ENCODE data around the gene SEPTIN5.
"Not testable (repeated sequence)": the region's sequence is repeated elsewhere in the genome, so short reads cannot be mapped to it uniquely, and the experiment has no call there.

SEPTIN5 gene

GRCh38 chr22:19721330-19722177 is 7.3 kb downstream of the SEPTIN5 start:
- no peak for DNase-seq

- DNase-seq, result no peak
These were observed 8.1 kb downstream of the SEPTIN5 start for GRCh38 chr22:19722178-19722981.

- DNase-seq, result no peak
These were observed 8.6 kb downstream of the SEPTIN5 start for GRCh38 chr22:19722982-19723231.

- no peak for DNase-seq
These were observed 9.1 kb downstream of the SEPTIN5 start, which contains the start of gene GP1BB for GRCh38 chr22:19723232-19723982. Gene GP1BB, plus strand, starts transcription at chr22:19723539. Its CDS starts 31 bp downstream, at chr22:19723570.

GRCh38 chr22:19723983-19724827 is 9.9 kb downstream of the SEPTIN5 start:
- DNase-seq, result no peak

GRCh38 chr22:19724927-19725661 is 10.8 kb downstream of the SEPTIN5 start:
- DNase-seq, result no peak

GRCh38 chr22:19726064-19726788 is 11.9 kb downstream of the SEPTIN5 start:
- DNase-seq, result not testable (repeated sequence)

- DNase-seq, result no peak
These were observed 13.2 kb downstream of the SEPTIN5 start for GRCh38 chr22:19727310-19728150.

- no peak for DNase-seq
These were observed 14.0 kb downstream of the SEPTIN5 start for GRCh38 chr22:19728271-19728670.

- DNase-seq, result no peak
These were observed 14.5 kb downstream of the SEPTIN5 start for GRCh38 chr22:19728836-19729235.

- DNase-seq, result no peak
These were observed 15.2 kb downstream of the SEPTIN5 start for GRCh38 chr22:19729507-19729906.

- no peak for DNase-seq
These were observed 15.9 kb downstream of the SEPTIN5 start for GRCh38 chr22:19730198-19730597.

- peak; percentile 84 for DNase-seq
These were observed 16.5 kb downstream of the SEPTIN5 start for GRCh38 chr22:19730655-19731360.

GRCh38 chr22:19731361-19732135 is 17.2 kb downstream of the SEPTIN5 start:
- DNase-seq, result no peak

GRCh38 chr22:19732403-19733113 is 18.3 kb downstream of the SEPTIN5 start:
- DNase-seq, result no peak

GRCh38 chr22:19733755-19734154 is 19.5 kb downstream of the SEPTIN5 start:
- no peak for DNase-seq

GRCh38 chr22:19734163-19734562 is 19.9 kb downstream of the SEPTIN5 start:
- no peak for DNase-seq

GRCh38 chr22:19734837-19735382 is 20.6 kb downstream of the SEPTIN5 start:
- no peak for DNase-seq

All from activated T-cell treated with anti-CD3 and anti-CD28 coated beads for 4 hours (primary cell).